ENCODE results near the gene TSBP1. TPM values are rescaled to one million over a fixed set of nuclear protein-coding genes. Genes with fewer than 3 reads are reported as not detected.

The TSBP1 gene
- total RNA-seq, 4 donors from 2014 or later: not detected

GRCh38 chr6:32410906-32411305 lies 39.2 kb upstream of the TSBP1 start:
- WGBS: 60% methylated on average over 5 of the region's 5 CpGs
- no peak overlapping the region for H3K4me3 ChIP-seq
- no peak overlapping the region for H3K27ac ChIP-seq
- no peaks in the 10 kb centered on the region for H3K36me3 ChIP-seq
- H3K27me3 ChIP-seq: peaks cover 58% of the 10 kb centered on the region
- TF ChIP-seq POLR2AphosphoS5 (IDR thresholded peaks at IDR 0.05) (no peak), CTCF (IDR thresholded peaks at IDR 0.05) (no peak), EP300 (IDR thresholded peaks at IDR 0.05) (no peak), POLR2A (IDR thresholded peaks at IDR 0.05) (no peak)
- no peak for DNase-seq (ENCODE audit: low spot score in 2 of 2)
- no peaks in the 10 kb centered on the region for H3K9me3 ChIP-seq
- H3K4me1 ChIP-seq: peaks cover 10% of the 10 kb centered on the region

GRCh38 chr6:32406857-32407256 lies 35.2 kb upstream of the TSBP1 start, which contains the start of gene BTNL2:
TSS of gene BTNL2 (minus strand) at chr6:32407181. CDS start at chr6:32407123, 58 bp downstream.
- TF ChIP-seq POLR2AphosphoS5 (IDR thresholded peaks at IDR 0.05) (no peak), CTCF (IDR thresholded peaks at IDR 0.05) (no peak), POLR2A (IDR thresholded peaks at IDR 0.05) (no peak), EP300 (IDR thresholded peaks at IDR 0.05) (no peak)
- no peak for DNase-seq (ENCODE audit: low spot score in 2 of 2)
- WGBS: 62% methylated on average over 4 of the region's 4 CpGs
- Histone ChIP-seq H3K27ac (no peak within 1 kb of the TSS), H3K4me3 (no peak within 1 kb of the TSS), H3K27me3 (peaks cover 54% of the 10 kb centered on the region), H3K4me1 (no peaks in the 10 kb centered on the region), H3K36me3 (no peaks in the 10 kb centered on the region), H3K9me3 (no peaks in the 10 kb centered on the region)

GRCh38 chr6:32406197-32406596 lies 34.5 kb upstream of the TSBP1 start:
- TF ChIP-seq POLR2AphosphoS5 (IDR thresholded peaks at IDR 0.05): no peak
- Histone ChIP-seq H3K4me3 (no peak overlapping the region), H3K36me3 (no peaks in the 10 kb centered on the region), H3K9me3 (no peaks in the 10 kb centered on the region), H3K4me1 (no peaks in the 10 kb centered on the region), H3K27ac (no peak overlapping the region), H3K27me3 (peaks cover 54% of the 10 kb centered on the region)
- 86% methylated on average over 9 of the region's 9 CpGs for WGBS
- no peak for DNase-seq (ENCODE audit: low spot score in 2 of 2)

- TF ChIP-seq EP300 (IDR thresholded peaks at IDR 0.05): no peak
- no peak for TF ChIP-seq POLR2A (IDR thresholded peaks at IDR 0.05)
- no peak for TF ChIP-seq CTCF (IDR thresholded peaks at IDR 0.05)
- Histone ChIP-seq H3K4me1 (no peaks in the 10 kb centered on the region), H3K27ac (no peak overlapping the region), H3K9me3 (no peaks in the 10 kb centered on the region), H3K36me3 (no peaks in the 10 kb centered on the region), H3K27me3 (peaks cover 54% of the 10 kb centered on the region), H3K4me3 (no peak overlapping the region)
- DNase-seq (ENCODE audit: low spot score in 2 of 2): no peak
- WGBS: 31% methylated on average over 1 of the region's 1 CpG
Observed at GRCh38 chr6:32405656-32406055, 34.0 kb upstream of the TSBP1 start.

- TF ChIP-seq POLR2AphosphoS5 (IDR thresholded peaks at IDR 0.05): no peak
- no peak for TF ChIP-seq CTCF (IDR thresholded peaks at IDR 0.05)
- no peak for TF ChIP-seq POLR2A (IDR thresholded peaks at IDR 0.05)
- TF ChIP-seq EP300 (IDR thresholded peaks at IDR 0.05): no peak
- H3K4me1 ChIP-seq: no peaks in the 10 kb centered on the region
- no peak for DNase-seq (ENCODE audit: low spot score in 2 of 2)
- peaks cover 39% of the 10 kb centered on the region for H3K27me3 ChIP-seq
- no peaks in the 10 kb centered on the region for H3K9me3 ChIP-seq
- WGBS: 77% methylated on average over 8 of the region's 8 CpGs
- H3K36me3 ChIP-seq: no peaks in the 10 kb centered on the region
- no peak overlapping the region for H3K27ac ChIP-seq
- no peak overlapping the region for H3K4me3 ChIP-seq
Observed at GRCh38 chr6:32402812-32403211, 31.1 kb upstream of the TSBP1 start.

Data from suprapubic skin (tissue), 4 donors.